K562 (cell line): ENCODE results near the gene CPS1. TPM values are rescaled to one million over a fixed set of nuclear protein-coding genes. Genes with fewer than 3 reads are reported as not detected.

Source experiments
- ATAC-seq: fragments of 200-7000 bp; cut with Tn5 transposase; 3 replicates; pipeline ENCODE4 v1.9.1; 2020; ENCODE audit warnings: moderate library complexity
- BruUV-seq: library from RNA; stranded (reverse); fragments of 400-500 nt; replicated peaks from 2 replicates; lab custom pipeline; 2021; lab: Mats Ljungman, UMichigan
- CTCF ChIA-PET: fragments of 300-600 bp; formaldehyde crosslinking; extraction: SDS; loops from one replicate; lab custom pipeline; 2021; ENCODE audit warnings: low intra/inter-chr PET ratio; lab: Yijun Ruan, JAX
- POLR2A ChIA-PET: fragments of 300-600, 350-650 bp; sonication (Branson Sonifier 250); formaldehyde crosslinking; extraction: SDS; loops from one replicate; lab custom pipeline; 2021; ENCODE audit warnings: antibody characterized with exemption, inconsistent platforms; lab: Yijun Ruan, JAX
- DNase-seq, 4 experiments: peaks; one replicate each; pipeline versions ENCODE4 v3.0.0 to v3.0.0-alpha.2; 2011 to 2018; ENCODE audit warnings: low spot score in 3 of 4, mixed read lengths in 3 of 4; ENCODE audit errors: extremely low read depth in 1 of 4
- FAIRE-seq: peaks from 2 replicates; lab custom pipeline; 2011; peaks lifted over from hg19 to GRCh38; lab: Jason Lieb, UNC
- H2AFZ ChIP-seq: 2 replicates; pipeline ENCODE4 v1.6.0; 2011; ENCODE audit warnings: low read depth, low read length, control low read depth, inconsistent platforms
- H3K27ac ChIP-seq: fragments of 200-600 bp; 3 replicates; pipeline ENCODE4 v1.8.0; 2011; ENCODE audit warnings: low read depth, mild to moderate bottlenecking, control low read depth, inconsistent platforms, low read length, moderate library complexity, mixed read lengths; ENCODE audit errors: extremely low read depth
- H3K27me3 ChIP-seq, 2 experiments: fragments of 300-600 bp in 1 of 2; 2 replicates in 1 of 2; 3 replicates in 1 of 2; pipeline versions ENCODE4 v1.6.0 to v1.8.0; 2011; ENCODE audit warnings: inconsistent platforms in 2 of 2, low read length in 2 of 2, mild to moderate bottlenecking in 1 of 2, mixed read lengths in 1 of 2, moderate library complexity in 1 of 2; ENCODE audit not compliant: control insufficient read depth in 2 of 2, insufficient read depth in 2 of 2
- H3K36me3 ChIP-seq: fragments of 300-600 bp; 3 replicates; pipeline ENCODE4 v1.8.0; 2011; ENCODE audit warnings: mild to moderate bottlenecking, low read length, inconsistent platforms; ENCODE audit not compliant: control insufficient read depth, insufficient read depth
- H3K4me1 ChIP-seq, 2 experiments: fragments of 200-600 bp in 1 of 2; replicated peaks in 1 of 2; 2 replicates in 1 of 2; 3 replicates in 1 of 2; pipeline versions ENCODE4 v1.5.1 to v1.8.0; 2011; ENCODE audit warnings: inconsistent platforms in 2 of 2, low read length in 2 of 2, mild to moderate bottlenecking in 1 of 2, mixed read lengths in 1 of 2, moderate library complexity in 1 of 2; ENCODE audit not compliant: control insufficient read depth in 2 of 2, insufficient read depth in 2 of 2
- H3K4me2 ChIP-seq: 2 replicates; pipeline ENCODE4 v1.6.1; 2011; ENCODE audit warnings: low read length, control low read depth, inconsistent platforms, mixed read lengths; ENCODE audit not compliant: insufficient read depth
- H3K4me3 ChIP-seq: fragments of 200-600 bp; sonication (generic), shearing (Covaris generic); 2 replicates; pipeline ENCODE4 v1.5.1; 2016; ENCODE audit warnings: control low read depth, inconsistent platforms
- H3K79me2 ChIP-seq: fragments of 200-600 bp; 3 replicates; pipeline ENCODE4 v1.8.0; 2011; ENCODE audit warnings: low read length, inconsistent platforms; ENCODE audit not compliant: control insufficient read depth, insufficient read depth
- H3K9ac ChIP-seq, 2 experiments: 2 replicates each; pipeline versions ENCODE4 v1.6.0 to v1.6.1; 2011; ENCODE audit warnings: low read depth in 2 of 2, low read length in 2 of 2, control low read depth in 1 of 2, inconsistent platforms in 1 of 2, mild to moderate bottlenecking in 1 of 2, mixed read lengths in 1 of 2; ENCODE audit not compliant: insufficient read depth in 1 of 2
- H3K9me1 ChIP-seq: one replicate; pipeline ENCODE4 v1.6.0; 2011; ENCODE audit warnings: inconsistent platforms, mild to moderate bottlenecking, low read length, moderate library complexity; ENCODE audit not compliant: control insufficient read depth, insufficient read depth
- H3K9me3 ChIP-seq: replicated peaks from 2 replicates; pipeline ENCODE4 v1.5.1; 2011; ENCODE audit warnings: low read depth, low read length, inconsistent platforms; ENCODE audit not compliant: control insufficient read depth, insufficient read depth
- H4K20me1 ChIP-seq: replicated peaks from 2 replicates; pipeline ENCODE4 v1.6.1; 2011; ENCODE audit warnings: low read length, inconsistent platforms, mixed read lengths; ENCODE audit not compliant: control insufficient read depth, insufficient read depth
- BRCA1 ChIP-seq, 2 experiments: fragments of 450-650 bp in 1 of 2; sonication (generic) in 1 of 2; formaldehyde crosslinking in 1 of 2; IDR thresholded peaks; 2 replicates each; pipeline versions ENCODE4 v1.5.0 to v1.6.1; 2017 to 2020; ENCODE audit warnings: mild to moderate bottlenecking in 1 of 2, missing genetic modification reagents in 1 of 2
- EZH2 ChIP-seq: IDR thresholded peaks from 2 replicates; pipeline ENCODE4 v1.6.1; 2012; ENCODE audit warnings: low read depth, mild to moderate bottlenecking, inconsistent platforms, low read length, borderline replicate concordance
- FOS ChIP-seq: IDR thresholded peaks from 3 replicates; pipeline ENCODE4 v1.6.1; 2011; ENCODE audit not compliant: insufficient read length; ENCODE audit errors: extremely low read depth
- FOSL1 ChIP-seq: fragments of 200-800 bp; sonication (Bioruptor generic); conservative IDR thresholded peaks from 2 replicates; pipeline ENCODE4 v1.6.1; 2016; ENCODE audit warnings: missing genetic modification characterization, missing compliant biosample characterization
- KDM5B ChIP-seq: fragments of 200-600 bp; sonication (generic); IDR thresholded peaks from 2 replicates; pipeline ENCODE4 v1.6.1; 2012; ENCODE audit warnings: low read depth, mild to moderate bottlenecking, moderate library complexity, low read length, control low read depth, inconsistent platforms; ENCODE audit not compliant: insufficient replicate concordance
- NR2F6 ChIP-seq: fragments of 450-650 bp; formaldehyde crosslinking; IDR thresholded peaks from 2 replicates; pipeline ENCODE4 v1.4.0; 2020; ENCODE audit warnings: mild to moderate bottlenecking
- POLR3A ChIP-seq: IDR thresholded peaks from 2 replicates; pipeline ENCODE4 v1.6.1; 2011; ENCODE audit warnings: borderline replicate concordance, mild to moderate bottlenecking, moderate library complexity; ENCODE audit not compliant: insufficient read length, insufficient read depth; ENCODE audit errors: extremely low read depth
- SAFB2 ChIP-seq: fragments of 200-400 bp; formaldehyde crosslinking; IDR thresholded peaks from 2 replicates; pipeline ENCODE4 v1.6.1; 2018; ENCODE audit warnings: borderline replicate concordance, low read length, low read depth, moderate library complexity; ENCODE audit not compliant: severe bottlenecking
- STAG1 ChIP-seq: sonication (generic); formaldehyde crosslinking; IDR thresholded peaks from 2 replicates; pipeline ENCODE4 v1.5.0; 2020; ENCODE audit warnings: missing genetic modification reagents, borderline replicate concordance
- ZBTB49 ChIP-seq: sonication (generic); formaldehyde crosslinking; IDR thresholded peaks from 2 replicates; pipeline ENCODE4 v1.8.0; 2022; ENCODE audit warnings: missing genetic modification reagents, mild to moderate bottlenecking, borderline replicate concordance
- ZNF165 ChIP-seq: fragments of 250-450 bp; sonication (Bioruptor Pico); IDR thresholded peaks from 2 replicates; pipeline ENCODE4 v1.4.0; 2020; ENCODE audit warnings: borderline replicate concordance
- ZNF239 ChIP-seq: fragments of 250-450 bp; sonication (Bioruptor Pico); IDR thresholded peaks from 2 replicates; pipeline ENCODE4 v1.4.0; 2020; ENCODE audit warnings: mild to moderate bottlenecking
- ZNF3 ChIP-seq: fragments of 250-450 bp; sonication (Bioruptor Pico); IDR thresholded peaks from 2 replicates; pipeline ENCODE4 v1.5.0; 2021; ENCODE audit warnings: mild to moderate bottlenecking, moderate library complexity
- ZNF431 ChIP-seq: sonication (generic); formaldehyde crosslinking; IDR thresholded peaks from 2 replicates; pipeline ENCODE4 v1.8.0; 2022; ENCODE audit warnings: mild to moderate bottlenecking, missing genetic modification reagents
- WGBS: fragments of 100-300 bp; shearing (Covaris generic); methylation state at CpG from one replicate; pipeline ENCODE4 v1.1.6; 2016; ENCODE audit warnings: low coverage, mixed read lengths; ENCODE audit not compliant: insufficient coverage; ENCODE audit errors: missing lambda C conversion rate; 5-methylcytosine and 5-hydroxymethylcytosine counted together
- in situ Hi-C: fragments of 300-500 bp; cut with MboI; formaldehyde crosslinking; loops from 4 replicates; pipeline ENCODE4 v1.15.0; 2018; ENCODE audit warnings: inconsistent platforms, mixed read lengths
- intact Hi-C: fragments of 100-400 bp; cut with micrococcal nuclease; formaldehyde crosslinking; loops from 2 replicates; pipeline ENCODE4 v1.14.2; 2022
- polyA plus RNA-seq, 8 experiments: library from polyadenylated mRNA; depleted of rRNA in 4 of 8; stranded (reverse) in 5 of 8; unstranded in 3 of 8; fragments of >200 nt; fragmentation: Nextera tagmentation in 2 of 8; fragmentation: Illumina TruSeq in 1 of 8; extraction: Ambion mirVana in 2 of 8; extraction: Trizol in 1 of 8; gene quantifications; 2 replicates each; pipeline versions ENCODE4 v1.2.1 to v1.2.3, GENCODE V29; 2011 to 2014; ENCODE audit warnings: inconsistent platforms in 1 of 8, missing spikeins in 1 of 8
- total RNA-seq, 7 experiments: library from RNA; depleted of rRNA in 6 of 7; stranded (reverse); fragments of >200 nt in 6 of 7; fragmentation: Illumina TruSeq in 2 of 7; extraction: Trizol in 2 of 7; gene quantifications; 2 replicates each; pipeline versions ENCODE4 v1.2.1 to v1.2.3, GENCODE V29; 2011 to 2021; ENCODE audit warnings: low replicate concordance in 1 of 7

The CPS1 gene
- total and polyA plus RNA-seq, 9 of the 15 experiments (the other 6 are each of a cell fraction or from before 2014, with no cell fraction given), result 2.4 to 13.5 (median 6.0) TPM

- POLR2A ChIA-PET, result no interaction called here
- H3K4me1 ChIP-seq, result no peaks in the 10 kb centered on the region
- no peak overlapping the region for H3K4me2 ChIP-seq
- H4K20me1 ChIP-seq, result no peaks in the 10 kb centered on the region
- H3K9ac ChIP-seq, result no peak overlapping the region
- no peaks in the 10 kb centered on the region for H3K27me3 ChIP-seq
- FAIRE-seq (no peak), DNase-seq (no peak), ATAC-seq (no peak)
- no peaks in the 10 kb centered on the region for H3K9me3 ChIP-seq
- intact Hi-C loops, result no loop called here
- no TSS peak for BruUV-seq
- WGBS, result 4% methylated on average over 2 of the region's 2 CpGs
- TF ChIP-seq SAFB2, result no peak
- TF ChIP-seq FOSL1 (tag), result no peak
- TF ChIP-seq POLR3A, result no peak
- TF ChIP-seq ZNF165 (CRISPR knock-in tag), result no peak
- no peak for TF ChIP-seq EZH2
- TF ChIP-seq ZBTB49 (CRISPR knock-in tag), result no peak
- TF ChIP-seq ZNF3, result no peak
- no peak for TF ChIP-seq STAG1 (CRISPR knock-in tag)
- no peak for TF ChIP-seq KDM5B
- no peak for TF ChIP-seq FOS
- no peak for TF ChIP-seq NR2F6 (CRISPR knock-in tag)
- TF ChIP-seq ZNF431 (CRISPR knock-in tag), result no peak
- TF ChIP-seq BRCA1 (IDR thresholded peaks at IDR 0.05), result no peak
- TF ChIP-seq BRCA1 (CRISPR knock-in tag; IDR thresholded peaks at IDR 0.05), result no peak
- TF ChIP-seq ZNF239 (CRISPR knock-in tag), result no peak
- H3K36me3 ChIP-seq, result no peaks in the 10 kb centered on the region
- H3K27ac ChIP-seq, result no peak overlapping the region
- no peak overlapping the region for H3K4me3 ChIP-seq
- no peaks in the 10 kb centered on the region for H3K79me2 ChIP-seq
- H2AFZ ChIP-seq, result no peak overlapping the region
- CTCF ChIA-PET, result no interaction called here
- H3K9me1 ChIP-seq, result no peaks in the 10 kb centered on the region
- in situ Hi-C loops, result no loop called here
These were observed 23.0 kb upstream of the CPS1 start for GRCh38 chr2:210533389-210533788.
